H1 (cell line): ENCODE results near the gene VCX2. TPM values are rescaled to one million over a fixed set of nuclear protein-coding genes. Genes with fewer than 3 reads are reported as not detected.

Experiments
- CTCF ChIA-PET: fragments of 300-600 bp; sonication (Branson Sonifier 250); formaldehyde crosslinking; loops from one replicate; lab custom pipeline; 2021; ENCODE audit not compliant: partially characterized antibody; lab: Charles Lee
- POLR2A ChIA-PET: fragments of 300-600 bp; sonication (Branson Sonifier 250); formaldehyde crosslinking; loops from one replicate; lab custom pipeline; 2021; ENCODE audit warnings: inconsistent platforms; ENCODE audit not compliant: partially characterized antibody; lab: Charles Lee
- DNase-seq, 2 experiments: peaks; one replicate each; pipeline versions ENCODE4 v3.0.0 to v3.0.0-alpha.2; 2010 to 2022; ENCODE audit warnings: low spot score in 2 of 2, low read depth in 1 of 2, mixed read lengths in 1 of 2
- FAIRE-seq: peaks from 2 replicates; lab custom pipeline; 2011; peaks lifted over from hg19 to GRCh38; lab: Jason Lieb, UNC
- H2AFZ ChIP-seq: 2 replicates; pipeline ENCODE4 v1.8.1; 2012; ENCODE audit warnings: low read length, inconsistent platforms
- H2AK5ac ChIP-seq: 2 replicates; pipeline ENCODE4 v1.6.1; 2013; ENCODE audit warnings: low read depth, low read length
- H2BK120ac ChIP-seq: replicated peaks from 2 replicates; pipeline ENCODE3; 2013; ENCODE audit warnings: low read depth, low read length, inconsistent platforms
- H2BK12ac ChIP-seq: 2 replicates; pipeline ENCODE4 v1.6.1; 2013; ENCODE audit warnings: low read depth, low read length
- H2BK15ac ChIP-seq: 2 replicates; pipeline ENCODE4 v1.6.1; 2013; ENCODE audit warnings: low read length
- H2BK20ac ChIP-seq: 2 replicates; pipeline ENCODE4 v1.6.1; 2013; ENCODE audit warnings: low read length
- H2BK5ac ChIP-seq: 2 replicates; pipeline ENCODE4 v1.6.1; 2013; ENCODE audit warnings: low read depth, low read length
- H3K14ac ChIP-seq: 2 replicates; pipeline ENCODE4 v1.6.1; 2013; ENCODE audit warnings: inconsistent platforms; ENCODE audit not compliant: insufficient read length
- H3K18ac ChIP-seq: 2 replicates; pipeline ENCODE4 v1.6.1; 2013; ENCODE audit warnings: low read length; ENCODE audit errors: extremely low read depth
- H3K23ac ChIP-seq: 2 replicates; pipeline ENCODE4 v1.6.1; 2013; ENCODE audit warnings: inconsistent platforms; ENCODE audit not compliant: insufficient read length
- H3K23me2 ChIP-seq: 2 replicates; pipeline ENCODE4 v1.6.1; 2013; ENCODE audit warnings: low read depth, low read length
- H3K27ac ChIP-seq: 2 replicates; pipeline ENCODE4 v1.6.1; 2011; ENCODE audit warnings: low read depth, low read length, inconsistent platforms
- H3K27me3 ChIP-seq, 4 experiments: replicated peaks in 1 of 4; 1 replicate in 1 of 4; 2 replicates in 3 of 4; pipeline versions ENCODE4 v1.6.1 to v1.8.1; 2011 to 2013; ENCODE audit warnings: low read length in 3 of 4, mild to moderate bottlenecking in 3 of 4, inconsistent platforms in 2 of 4, mixed read lengths in 2 of 4, moderate library complexity in 1 of 4; ENCODE audit not compliant: control insufficient read depth in 3 of 4, insufficient read depth in 3 of 4; ENCODE audit errors: extremely low read depth in 1 of 4
- H3K36me3 ChIP-seq, 4 experiments: 2 replicates each; pipeline versions ENCODE4 v1.6.1 to v1.8.1; 2011 to 2013; ENCODE audit warnings: mild to moderate bottlenecking in 4 of 4, low read length in 3 of 4, moderate library complexity in 2 of 4, control low read depth in 1 of 4, inconsistent platforms in 1 of 4; ENCODE audit not compliant: insufficient read depth in 4 of 4, control insufficient read depth in 2 of 4
- H3K4ac ChIP-seq: replicated peaks from 2 replicates; pipeline ENCODE3; 2013; ENCODE audit warnings: low read length, low read depth, mixed read lengths, inconsistent platforms; ENCODE audit not compliant: insufficient read length
- H3K4me1 ChIP-seq, 4 experiments: replicated peaks in 1 of 4; 1 replicate in 1 of 4; 2 replicates in 3 of 4; pipeline versions ENCODE4 v1.6.1 to v1.8.1; 2011 to 2013; ENCODE audit warnings: low read length in 3 of 4, inconsistent platforms in 2 of 4, mixed read lengths in 1 of 4; ENCODE audit not compliant: insufficient read depth in 4 of 4, control insufficient read depth in 3 of 4
- H3K4me2 ChIP-seq, 2 experiments: 2 replicates each; pipeline versions ENCODE4 v1.6.1 to v1.8.1; 2011 to 2013; ENCODE audit warnings: low read depth in 2 of 2, low read length in 2 of 2, control low read depth in 1 of 2, inconsistent platforms in 1 of 2, mild to moderate bottlenecking in 1 of 2; ENCODE audit not compliant: insufficient read depth in 1 of 2
- H3K4me3 ChIP-seq, 4 experiments: fragments of 200-600, 300-600 bp in 1 of 4; sonication (generic), shearing (Covaris generic), sonication (Bioruptor Twin) in 1 of 4; 2 replicates each; pipeline versions ENCODE4 v1.5.1 to v1.8.1; 2011 to 2016; ENCODE audit warnings: low read length in 4 of 4, low read depth in 3 of 4, control low read depth in 2 of 4, inconsistent platforms in 2 of 4, mild to moderate bottlenecking in 2 of 4, mixed read lengths in 1 of 4, moderate library complexity in 1 of 4; ENCODE audit not compliant: insufficient read depth in 2 of 4; ENCODE audit errors: extremely low read depth in 1 of 4
- H3K56ac ChIP-seq: replicated peaks from 2 replicates; pipeline ENCODE3; 2013; ENCODE audit warnings: low read depth, mild to moderate bottlenecking, mixed read lengths, low read length, inconsistent platforms; ENCODE audit not compliant: insufficient read length
- H3K79me1 ChIP-seq: 2 replicates; pipeline ENCODE4 v1.6.1; 2013; ENCODE audit warnings: low read depth, low read length, control low read depth
- H3K79me2 ChIP-seq, 2 experiments: 2 replicates each; pipeline versions ENCODE4 v1.6.1 to v1.8.1; 2012 to 2013; ENCODE audit warnings: low read length in 2 of 2, mild to moderate bottlenecking in 2 of 2, inconsistent platforms in 1 of 2; ENCODE audit not compliant: insufficient read depth in 2 of 2, control insufficient read depth in 1 of 2
- H3K9ac ChIP-seq, 4 experiments: replicated peaks in 1 of 4; 1 replicate in 1 of 4; 2 replicates in 3 of 4; pipeline versions ENCODE4 v1.6.1 to v1.8.1; 2011 to 2013; ENCODE audit warnings: low read depth in 3 of 4, low read length in 3 of 4, control low read depth in 2 of 4, mild to moderate bottlenecking in 2 of 4, moderate library complexity in 2 of 4, inconsistent platforms in 1 of 4; ENCODE audit errors: extremely low read depth in 1 of 4
- H3K9me3 ChIP-seq, 2 experiments: 2 replicates each; pipeline versions ENCODE4 v1.6.1 to v1.8.1; 2012 to 2013; ENCODE audit warnings: mild to moderate bottlenecking in 2 of 2, moderate library complexity in 2 of 2, control low read depth in 1 of 2, inconsistent platforms in 1 of 2, low read depth in 1 of 2, low read length in 1 of 2, mixed read lengths in 1 of 2; ENCODE audit not compliant: insufficient read depth in 2 of 2
- H4K20me1 ChIP-seq, 2 experiments: replicated peaks in 1 of 2; 2 replicates each; pipeline versions ENCODE3 to v1.8.1; 2011 to 2013; ENCODE audit warnings: inconsistent platforms in 2 of 2, low read length in 2 of 2, mild to moderate bottlenecking in 1 of 2; ENCODE audit not compliant: insufficient read depth in 2 of 2, control insufficient read depth in 1 of 2
- H4K5ac ChIP-seq: 2 replicates; pipeline ENCODE4 v1.6.1; 2013; ENCODE audit warnings: low read length, low read depth, mixed read lengths, inconsistent platforms; ENCODE audit not compliant: insufficient read length
- H4K8ac ChIP-seq: 2 replicates; pipeline ENCODE4 v1.8.0; 2013; ENCODE audit warnings: mild to moderate bottlenecking, moderate library complexity, low read length, inconsistent platforms; ENCODE audit not compliant: insufficient read depth; ENCODE audit errors: extremely low read depth
- H4K91ac ChIP-seq: replicated peaks from 2 replicates; pipeline ENCODE3; 2013; ENCODE audit warnings: low read length, mixed read lengths, inconsistent platforms; ENCODE audit not compliant: insufficient read length
- BRCA1 ChIP-seq: IDR thresholded peaks from 2 replicates; pipeline ENCODE4 v1.6.1; 2012; ENCODE audit warnings: low read depth, low read length, improper control_type of control experiment
- CTBP2 ChIP-seq: IDR thresholded peaks from 2 replicates; pipeline ENCODE4 v1.7.0; 2011; ENCODE audit warnings: borderline replicate concordance, mild to moderate bottlenecking, moderate library complexity, mixed read lengths, low read length; ENCODE audit not compliant: insufficient read depth, insufficient read length
- FOSL1 ChIP-seq: IDR thresholded peaks from 2 replicates; pipeline ENCODE4 v1.6.1; 2011; ENCODE audit warnings: mild to moderate bottlenecking, low read depth, low read length, moderate library complexity; ENCODE audit not compliant: insufficient read depth
- KDM1A ChIP-seq: fragments of 200-600, 300-600 bp; sonication (generic); IDR thresholded peaks from 2 replicates; pipeline ENCODE4 v1.7.1; 2016; ENCODE audit warnings: mild to moderate bottlenecking, low read length, borderline replicate concordance
- PHF8 ChIP-seq: fragments of 200-600 bp; sonication (generic); conservative IDR thresholded peaks from 2 replicates; pipeline ENCODE4 v1.7.1; 2012; ENCODE audit warnings: low read depth, mild to moderate bottlenecking, inconsistent platforms, low read length, moderate library complexity
- POLR2A ChIP-seq, 2 experiments: IDR thresholded peaks; 1 replicate in 1 of 2; 2 replicates in 1 of 2; pipeline ENCODE4 v1.6.1; 2011; ENCODE audit warnings: low read depth in 2 of 2, low read length in 2 of 2, mild to moderate bottlenecking in 2 of 2; ENCODE audit errors: control extremely low read depth in 1 of 2
- RNF2 ChIP-seq: fragments of 200-900, 300-1000 bp; sonication (generic); IDR thresholded peaks from 2 replicates; pipeline ENCODE4 v1.7.1; 2016; ENCODE audit warnings: borderline replicate concordance, low read depth, mild to moderate bottlenecking, antibody characterized with exemption, low read length; ENCODE audit not compliant: poor library complexity, severe bottlenecking; ENCODE audit errors: missing control alignments
- SAP30 ChIP-seq: fragments of 300-600 bp; sonication (generic); IDR thresholded peaks from 2 replicates; pipeline ENCODE4 v1.7.1; 2012; ENCODE audit warnings: low read length, moderate library complexity, mild to moderate bottlenecking, inconsistent platforms; ENCODE audit not compliant: insufficient read depth, insufficient replicate concordance
- SP1 ChIP-seq: IDR thresholded peaks from 2 replicates; pipeline ENCODE4 v1.6.1; 2011; ENCODE audit warnings: low read depth, low read length
- SP2 ChIP-seq: IDR thresholded peaks from 2 replicates; pipeline ENCODE4 v1.6.1; 2012; ENCODE audit warnings: mild to moderate bottlenecking, low read length, inconsistent platforms
- WGBS, 2 experiments: shearing (Covaris generic) in 1 of 2; methylation state at CpG; one replicate each; pipeline versions ENCODE4 v1.1.6 to v1.1.7; 2013 to 2015; ENCODE audit warnings: low lambda C conversion rate in 2 of 2, mixed read lengths in 2 of 2, inconsistent platforms in 1 of 2, low coverage in 1 of 2, missing lambda C conversion rate in 1 of 2; ENCODE audit not compliant: insufficient replicate concordance in 2 of 2, insufficient coverage in 1 of 2, insufficient read length in 1 of 2; ENCODE audit errors: extremely low coverage in 1 of 2, missing lambda C conversion rate in 1 of 2; 5-methylcytosine and 5-hydroxymethylcytosine counted together
- polyA plus RNA-seq, 7 experiments: library from polyadenylated mRNA; depleted of rRNA in 3 of 7; stranded (reverse) in 5 of 7; unstranded in 2 of 7; fragments of >200 nt in 5 of 7; fragments of 200-250 nt in 2 of 7; gene quantifications; 1 replicate in 5 of 7; 2 replicates in 1 of 7; 4 replicates in 1 of 7; pipeline versions ENCODE4 v1.2.1 to v1.2.3, GENCODE V29; 2011 to 2013; ENCODE audit warnings: missing spikeins in 2 of 7, mixed read lengths in 2 of 7
- total RNA-seq: library from RNA; stranded (reverse); fragmentation: NEBNext Ultra II Directional; extraction: Animal tissue kit (Norgen Biotek cat#: 25700); gene quantifications from 2 replicates; pipeline ENCODE4 v1.2.1, GENCODE V29; 2021
- TF ChIP-seq, protein P1 (sequence below): IDR thresholded peaks from 2 replicates; pipeline ENCODE4 v1.6.1; 2012; ENCODE audit warnings: low read length, inconsistent platforms
- TF ChIP-seq, protein P2 (sequence below): IDR thresholded peaks from 2 replicates; pipeline ENCODE4 v1.6.1; 2012; ENCODE audit warnings: inconsistent platforms

VCX2 gene
- total and polyA plus RNA-seq, 2 of the 8 experiments (the other 6 are each of a cell fraction or from before 2014, with no cell fraction given): not detected

DNA sequence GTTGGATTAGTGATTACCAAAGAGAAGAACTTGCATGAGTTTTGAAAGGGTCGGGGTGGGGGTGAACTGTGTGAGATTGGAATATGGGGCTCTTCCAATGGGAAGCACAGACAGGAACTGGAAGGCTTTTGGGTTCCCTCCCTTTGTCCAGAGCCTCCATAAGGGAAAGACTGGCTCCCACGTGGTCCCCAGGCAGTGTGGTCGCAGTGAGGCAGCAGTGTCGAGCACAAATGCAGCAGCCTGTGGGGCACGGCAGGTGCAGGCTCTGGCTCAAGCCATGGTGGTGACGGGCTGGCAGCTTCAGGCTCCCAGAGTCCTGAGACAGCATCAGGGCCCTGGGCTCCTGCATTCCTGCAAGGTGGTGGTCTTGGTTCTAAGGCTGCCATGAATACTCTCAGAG is 45.5 kb downstream of the VCX2 start:
- no peak overlapping the region for H2AFZ ChIP-seq
- WGBS, 2 experiments: 100% methylated on average over 1 of the region's 6 CpGs; no CpG with 5 or more reads in 1 of the 2 experiments
- no peak overlapping the region for H3K9ac ChIP-seq
- no peak overlapping the region for H4K91ac ChIP-seq
- no peak overlapping the region for H3K4me2 ChIP-seq
- H2BK20ac ChIP-seq: no peak overlapping the region
- H3K23ac ChIP-seq: no peak overlapping the region
- H3K18ac ChIP-seq: no peak overlapping the region
- H3K27ac ChIP-seq: no peak overlapping the region
- H3K4me3 ChIP-seq: no peak overlapping the region
- H3K79me2 ChIP-seq: no peaks in the 10 kb centered on the region
- no peaks in the 10 kb centered on the region for H3K9me3 ChIP-seq
- H4K5ac ChIP-seq: no peak overlapping the region
- no peak overlapping the region for H3K56ac ChIP-seq
- H2AK5ac ChIP-seq: no peak overlapping the region
- DNase-seq (no peak), FAIRE-seq (no peak)
- no peak overlapping the region for H4K8ac ChIP-seq
- no peak overlapping the region for H2BK12ac ChIP-seq
- H3K14ac ChIP-seq: no peak overlapping the region
- no peak overlapping the region for H2BK5ac ChIP-seq
- H3K4me1 ChIP-seq: no peaks in the 10 kb centered on the region
- H3K79me1 ChIP-seq: no peaks in the 10 kb centered on the region
- ChIA-PET POLR2A (no interaction called here), CTCF (no interaction called here)
- no peaks in the 10 kb centered on the region for H3K36me3 ChIP-seq
- H2BK120ac ChIP-seq: no peak overlapping the region
- H3K4ac ChIP-seq: no peak overlapping the region
- no peaks in the 10 kb centered on the region for H3K23me2 ChIP-seq
- no peaks in the 10 kb centered on the region for H3K27me3 ChIP-seq
- H2BK15ac ChIP-seq: no peak overlapping the region
- no peaks in the 10 kb centered on the region for H4K20me1 ChIP-seq
- TF ChIP-seq BRCA1 (no peak), PHF8 (no peak), KDM1A (no peak), RNF2 (no peak), CTBP2 (no peak), SAP30 (no peak), POLR2A (IDR thresholded peaks at IDR 0.05; ENCODE audit: control extremely low read depth in 1 of 2, low read depth in 2 of 2, low read length in 2 of 2) (no peak), SP2 (no peak), SP1 (no peak), FOSL1 (no peak)
- TF ChIP-seq, protein P1, sequence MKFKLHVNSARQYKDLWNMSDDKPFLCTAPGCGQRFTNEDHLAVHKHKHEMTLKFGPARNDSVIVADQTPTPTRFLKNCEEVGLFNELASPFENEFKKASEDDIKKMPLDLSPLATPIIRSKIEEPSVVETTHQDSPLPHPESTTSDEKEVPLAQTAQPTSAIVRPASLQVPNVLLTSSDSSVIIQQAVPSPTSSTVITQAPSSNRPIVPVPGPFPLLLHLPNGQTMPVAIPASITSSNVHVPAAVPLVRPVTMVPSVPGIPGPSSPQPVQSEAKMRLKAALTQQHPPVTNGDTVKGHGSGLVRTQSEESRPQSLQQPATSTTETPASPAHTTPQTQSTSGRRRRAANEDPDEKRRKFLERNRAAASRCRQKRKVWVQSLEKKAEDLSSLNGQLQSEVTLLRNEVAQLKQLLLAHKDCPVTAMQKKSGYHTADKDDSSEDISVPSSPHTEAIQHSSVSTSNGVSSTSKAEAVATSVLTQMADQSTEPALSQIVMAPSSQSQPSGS: no peak
- TF ChIP-seq, protein P2, sequence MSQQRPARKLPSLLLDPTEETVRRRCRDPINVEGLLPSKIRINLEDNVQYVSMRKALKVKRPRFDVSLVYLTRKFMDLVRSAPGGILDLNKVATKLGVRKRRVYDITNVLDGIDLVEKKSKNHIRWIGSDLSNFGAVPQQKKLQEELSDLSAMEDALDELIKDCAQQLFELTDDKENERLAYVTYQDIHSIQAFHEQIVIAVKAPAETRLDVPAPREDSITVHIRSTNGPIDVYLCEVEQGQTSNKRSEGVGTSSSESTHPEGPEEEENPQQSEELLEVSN: no peak
